Hematopoietic multipotent progenitor cell treated with erythropoietin and hydrocortisone succinate and interleukin-3 and kit ligand, for 8 days (in vitro differentiated cells): ENCODE data around the gene CST3.
"Not testable (repeated sequence)": the region's sequence is repeated elsewhere in the genome, so short reads cannot be mapped to it uniquely, and the experiment has no call there.

Experiments used
- DNase-seq: peaks from one replicate; pipeline ENCODE4 v3.0.0-alpha.2; 2015

The CST3 gene

GRCh38 chr20:23661002-23661429, 23.3 kb upstream of the CST3 start:
- DNase-seq = no peak

GRCh38 chr20:23659989-23660837, 22.5 kb upstream of the CST3 start:
- DNase-seq = no peak

DNA sequence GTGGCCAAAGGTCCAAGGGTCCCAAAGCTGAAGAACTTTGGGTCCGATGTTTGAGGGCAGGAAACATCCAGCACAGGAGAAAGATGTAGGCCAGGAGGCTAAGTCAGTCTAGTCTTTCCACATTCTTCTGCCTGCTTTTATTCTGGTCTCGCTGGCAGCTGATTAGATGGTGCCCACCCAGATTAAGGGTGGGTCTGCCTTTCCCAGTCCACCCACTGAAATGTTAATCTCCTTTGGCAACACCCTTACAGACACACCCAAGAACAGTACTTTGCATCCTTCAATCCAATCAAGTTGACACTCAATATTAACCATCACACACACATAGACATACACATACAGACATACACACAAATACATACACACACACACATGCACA, 21.8 kb upstream of the CST3 start:
- not testable (repeated sequence) for DNase-seq

DNA sequence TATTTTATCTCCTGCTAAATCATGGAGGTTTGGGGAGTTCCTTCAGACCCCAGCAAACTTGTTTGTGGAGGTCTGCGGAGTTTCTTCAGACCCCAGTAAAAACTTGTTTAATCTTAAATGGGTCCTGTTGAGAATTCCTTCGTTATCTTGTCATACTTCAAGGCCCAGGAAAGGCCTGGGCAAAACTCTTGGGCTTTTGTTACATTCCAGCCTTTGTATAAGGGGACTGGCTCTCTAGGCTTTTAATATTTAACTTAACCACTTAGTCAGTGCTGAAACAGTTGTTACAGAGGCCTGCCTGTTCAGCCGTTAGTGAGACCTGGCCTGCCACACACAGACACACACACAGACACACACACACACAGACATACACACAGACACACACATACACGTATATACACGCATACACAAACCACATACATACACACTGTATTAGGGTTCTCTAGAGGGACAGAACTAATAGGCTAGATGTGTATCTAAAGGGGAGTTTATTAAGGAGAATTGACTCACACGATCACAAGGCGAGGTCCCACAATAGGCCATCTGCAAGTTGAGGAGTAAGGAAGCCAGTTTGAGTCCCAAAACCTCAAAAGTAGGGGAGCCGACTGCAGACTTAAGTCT, 21.3 kb upstream of the CST3 start:
- no peak for DNase-seq

- DNase-seq = no peak
Measured at GRCh38 chr20:23658336-23658735, 20.6 kb upstream of the CST3 start.

DNA sequence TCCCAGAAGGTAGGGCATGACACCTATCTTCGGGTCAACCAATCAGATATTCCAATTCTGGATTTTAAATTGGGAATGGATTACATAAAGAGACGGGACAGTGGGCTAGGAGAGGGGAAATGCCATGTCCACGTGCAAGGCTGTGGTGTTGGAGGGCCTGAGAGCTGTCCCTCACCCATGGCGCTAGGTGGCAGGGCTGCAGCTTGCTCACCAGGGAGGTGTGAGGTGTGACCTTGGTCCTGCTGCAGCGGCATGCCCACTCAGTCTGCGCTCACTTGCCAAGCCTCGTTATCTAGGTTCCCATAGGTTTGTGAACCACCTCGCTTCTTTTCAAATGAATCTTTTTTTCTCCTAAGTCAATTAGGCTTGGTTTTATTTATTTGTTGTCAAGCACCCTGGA, 19.4 kb upstream of the CST3 start:
- no peak for DNase-seq

GRCh38 chr20:23656372-23656771, 18.6 kb upstream of the CST3 start:
- DNase-seq = no peak

GRCh38 chr20:23655491-23656211, 17.9 kb upstream of the CST3 start:
- DNase-seq = no peak

- no peak for DNase-seq
Measured at GRCh38 chr20:23654717-23655116, 17.0 kb upstream of the CST3 start.

GRCh38 chr20:23654000-23654399, 16.2 kb upstream of the CST3 start:
- no peak for DNase-seq

GRCh38 chr20:23653400-23653938, 15.7 kb upstream of the CST3 start:
- DNase-seq = no peak

DNA sequence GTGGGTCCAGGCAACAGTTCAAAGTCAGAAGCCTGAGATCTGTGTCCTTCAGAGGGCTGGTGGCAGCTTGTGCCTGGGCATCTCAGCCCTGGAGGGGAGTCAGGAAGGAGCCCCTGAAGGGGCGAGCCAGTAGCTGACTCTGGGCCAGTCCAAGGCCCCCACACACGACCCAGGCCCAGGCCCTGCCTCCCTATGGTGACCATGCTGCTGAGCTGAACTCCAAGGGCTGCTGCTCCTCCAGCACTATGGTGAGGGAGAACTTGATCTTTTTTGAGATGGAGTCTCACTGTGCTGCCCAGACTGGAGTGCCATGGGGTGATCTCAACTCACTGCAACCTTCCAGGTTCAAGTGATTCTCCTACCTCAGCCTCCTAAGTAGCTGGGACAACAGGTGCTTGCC, 15.2 kb upstream of the CST3 start:
- no peak for DNase-seq

DNA sequence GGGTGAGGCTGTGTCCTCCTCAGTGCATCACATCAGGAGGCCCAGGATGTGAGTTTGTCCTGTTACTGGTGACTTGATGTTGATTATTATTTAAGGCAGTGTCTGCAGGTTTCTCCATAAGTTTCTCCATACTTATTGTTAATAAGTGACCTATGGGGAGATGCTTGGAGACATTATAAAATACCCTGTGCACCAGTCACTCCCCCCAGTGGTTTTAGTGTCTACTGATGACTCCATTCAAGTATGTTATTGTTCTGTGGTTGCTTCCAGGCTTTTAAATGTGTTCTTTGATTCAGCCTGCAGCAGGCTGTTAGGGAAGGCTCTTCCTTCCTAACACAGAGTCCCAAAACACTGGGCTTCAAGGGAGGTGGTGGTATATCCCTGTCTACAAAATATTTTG, 14.6 kb upstream of the CST3 start:
- DNase-seq = no peak

GRCh38 chr20:23651117-23651516, 13.4 kb upstream of the CST3 start:
- no peak for DNase-seq

DNA sequence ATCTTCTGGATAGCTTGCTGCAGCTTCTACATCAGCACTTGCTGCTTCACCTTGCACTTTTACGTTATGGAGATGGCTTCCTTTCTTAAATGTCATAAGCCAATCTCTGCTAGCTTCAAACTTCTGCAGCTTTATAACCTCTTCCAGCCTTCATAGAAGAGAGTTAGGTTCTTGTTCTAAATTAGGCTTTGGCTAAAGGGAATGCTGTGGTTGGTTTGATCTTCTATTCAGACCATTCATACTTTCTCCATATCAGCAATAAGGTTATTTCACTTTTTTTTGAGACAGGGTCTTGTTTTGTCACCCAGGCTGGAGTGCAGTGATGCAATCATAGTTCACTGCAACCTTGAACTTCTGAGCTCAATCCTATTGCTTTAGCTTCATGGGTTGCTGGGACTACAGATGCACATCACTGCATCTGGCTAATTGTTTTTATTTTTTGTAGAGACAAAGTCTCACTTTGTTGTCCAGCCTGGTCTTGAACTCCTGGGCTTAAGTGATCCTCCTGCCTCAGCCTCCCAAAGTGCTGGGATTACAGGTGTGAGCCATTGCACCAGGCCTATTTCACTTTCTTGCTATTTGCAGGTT, 12.2 kb upstream of the CST3 start:
- no peak for DNase-seq

DNA sequence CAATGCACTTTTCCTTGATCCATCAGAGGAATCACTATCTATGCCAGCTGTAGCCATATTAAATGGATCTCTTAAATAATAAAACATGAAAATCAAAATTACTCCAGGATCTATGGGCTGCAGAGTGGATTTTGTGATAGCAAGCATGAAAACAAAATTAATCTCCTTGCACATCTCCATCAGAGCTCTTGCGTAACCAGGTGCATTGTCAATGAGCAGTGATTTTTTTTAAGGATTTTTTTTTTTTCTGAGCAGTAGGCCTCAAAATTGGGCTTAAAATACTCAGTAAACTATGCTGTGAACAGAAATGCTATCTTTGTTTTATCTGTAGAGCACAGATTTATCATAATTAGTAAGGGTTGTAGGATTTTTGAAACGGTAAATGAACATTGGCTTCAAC, 11.5 kb upstream of the CST3 start:
- DNase-seq = no peak

GRCh38 chr20:23647346-23647745, 9.6 kb upstream of the CST3 start:
- no peak for DNase-seq

GRCh38 chr20:23646106-23646873, 8.5 kb upstream of the CST3 start:
- DNase-seq = no peak

DNA sequence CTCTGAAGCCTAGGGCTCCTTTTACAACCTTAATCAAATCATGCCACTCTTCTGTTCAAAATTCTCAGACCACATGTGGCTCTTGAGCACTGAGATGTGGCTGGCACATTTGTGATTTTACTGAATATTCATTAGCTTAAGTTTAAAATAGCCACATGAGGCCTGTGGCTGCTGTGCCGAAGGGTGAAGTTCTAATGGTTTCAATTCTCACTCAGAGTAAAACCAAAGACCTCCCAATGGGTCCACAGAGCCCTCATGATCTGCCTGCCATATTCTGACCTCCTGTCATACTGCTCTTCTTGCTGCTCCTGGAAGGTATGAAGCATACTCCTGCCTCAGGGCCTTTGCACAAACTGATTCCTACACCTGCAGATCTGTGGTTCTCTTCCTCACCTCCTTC, 7.8 kb upstream of the CST3 start:
- no peak for DNase-seq

- no peak for DNase-seq
Measured at GRCh38 chr20:23644164-23644563, 6.4 kb upstream of the CST3 start.

GRCh38 chr20:23643659-23644058, 5.9 kb upstream of the CST3 start:
- DNase-seq = no peak

DNA sequence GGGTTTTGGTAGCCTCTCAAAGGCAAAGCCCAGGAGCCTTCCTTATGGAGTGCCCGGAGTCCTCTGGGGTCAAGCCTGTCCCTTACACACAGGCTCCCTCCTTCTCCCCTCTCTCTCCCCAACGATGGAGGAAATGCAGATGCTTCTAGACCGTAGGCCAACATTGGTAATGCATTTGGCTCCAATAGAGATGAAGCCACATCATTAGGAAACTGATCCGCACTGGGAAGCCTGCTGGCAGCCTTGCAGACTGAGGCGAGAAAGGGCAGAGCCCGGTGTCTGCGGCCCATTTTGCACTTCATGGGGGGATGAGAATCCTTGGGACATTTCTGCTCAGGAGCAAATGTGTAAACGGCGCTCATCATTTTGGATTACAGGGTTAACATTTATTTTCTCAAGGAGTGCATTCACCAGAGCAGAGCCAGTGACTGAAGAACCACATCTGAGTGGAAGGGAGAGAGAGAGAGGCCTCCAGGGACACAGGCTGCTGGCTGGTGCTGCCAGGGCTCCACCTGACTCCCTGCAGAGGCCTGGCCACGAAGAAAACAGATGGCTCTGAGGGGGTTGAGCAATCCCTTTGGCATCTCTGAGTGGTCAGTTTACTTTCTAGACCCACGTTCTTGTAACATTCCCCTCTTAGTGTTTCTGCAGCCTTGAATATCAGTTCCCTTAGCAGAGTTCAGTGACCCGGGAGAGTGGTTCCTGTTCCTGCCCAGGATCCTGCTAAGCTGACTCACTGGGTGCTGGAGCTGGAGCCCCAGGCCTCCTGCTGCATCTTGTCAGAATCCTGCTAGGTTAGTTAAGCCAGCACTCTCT, 4.4 kb upstream of the CST3 start:
- DNase-seq = no peak
